ENCODE results near the gene EPC2. TPM values are rescaled to one million over a fixed set of nuclear protein-coding genes. Genes with fewer than 3 reads are reported as not detected.

EPC2 gene
- total RNA-seq, 1 donor from 2014 or later: 6.5 TPM

GRCh38 chr2:148829618-148830017 lies 185.1 kb downstream of the EPC2 start:
- Histone ChIP-seq H3K9me3 (no peaks in the 10 kb centered on the region), H3K27me3 (no peaks in the 10 kb centered on the region), H3K36me3 (no peaks in the 10 kb centered on the region), H3K27ac (no peak overlapping the region), H3K4me3 (no peak overlapping the region), H3K4me1 (no peaks in the 10 kb centered on the region)
- no peak for DNase-seq (ENCODE audit: low spot score in 2 of 2)
- intact Hi-C loops (cut with DNase I): no loop called here
- TF ChIP-seq CTCF (IDR thresholded peaks at IDR 0.05): no peak

GRCh38 chr2:148832637-148833036 lies 188.1 kb downstream of the EPC2 start:
- no peak for DNase-seq (ENCODE audit: low spot score in 2 of 2)
- no peaks in the 10 kb centered on the region for H3K4me1 ChIP-seq
- no peak overlapping the region for H3K27ac ChIP-seq
- TF ChIP-seq CTCF (IDR thresholded peaks at IDR 0.05): no peak
- no peaks in the 10 kb centered on the region for H3K27me3 ChIP-seq
- intact Hi-C loops (cut with DNase I): no loop called here
- H3K9me3 ChIP-seq: no peaks in the 10 kb centered on the region
- H3K4me3 ChIP-seq: no peak overlapping the region
- no peaks in the 10 kb centered on the region for H3K36me3 ChIP-seq

Other genes with a start within 250 kb of the EPC2 start
- gene KIF5C, start 230.5 kb downstream of the EPC2 start, total RNA-seq: 6.2 TPM